ENCODE measurements around the gene FUT4.
A peak's percentile ranks its signal among the peaks of the same experiment; 100 is the strongest.
"Not testable (repeated sequence)": the region's sequence is repeated elsewhere in the genome, so short reads cannot be mapped to it uniquely, and the experiment has no call there.

Gene FUT4, protein sequence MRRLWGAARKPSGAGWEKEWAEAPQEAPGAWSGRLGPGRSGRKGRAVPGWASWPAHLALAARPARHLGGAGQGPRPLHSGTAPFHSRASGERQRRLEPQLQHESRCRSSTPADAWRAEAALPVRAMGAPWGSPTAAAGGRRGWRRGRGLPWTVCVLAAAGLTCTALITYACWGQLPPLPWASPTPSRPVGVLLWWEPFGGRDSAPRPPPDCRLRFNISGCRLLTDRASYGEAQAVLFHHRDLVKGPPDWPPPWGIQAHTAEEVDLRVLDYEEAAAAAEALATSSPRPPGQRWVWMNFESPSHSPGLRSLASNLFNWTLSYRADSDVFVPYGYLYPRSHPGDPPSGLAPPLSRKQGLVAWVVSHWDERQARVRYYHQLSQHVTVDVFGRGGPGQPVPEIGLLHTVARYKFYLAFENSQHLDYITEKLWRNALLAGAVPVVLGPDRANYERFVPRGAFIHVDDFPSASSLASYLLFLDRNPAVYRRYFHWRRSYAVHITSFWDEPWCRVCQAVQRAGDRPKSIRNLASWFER
- total RNA-seq = 27.4 to 121 (median 35.1) reads per million in 17 experiments

DNA sequence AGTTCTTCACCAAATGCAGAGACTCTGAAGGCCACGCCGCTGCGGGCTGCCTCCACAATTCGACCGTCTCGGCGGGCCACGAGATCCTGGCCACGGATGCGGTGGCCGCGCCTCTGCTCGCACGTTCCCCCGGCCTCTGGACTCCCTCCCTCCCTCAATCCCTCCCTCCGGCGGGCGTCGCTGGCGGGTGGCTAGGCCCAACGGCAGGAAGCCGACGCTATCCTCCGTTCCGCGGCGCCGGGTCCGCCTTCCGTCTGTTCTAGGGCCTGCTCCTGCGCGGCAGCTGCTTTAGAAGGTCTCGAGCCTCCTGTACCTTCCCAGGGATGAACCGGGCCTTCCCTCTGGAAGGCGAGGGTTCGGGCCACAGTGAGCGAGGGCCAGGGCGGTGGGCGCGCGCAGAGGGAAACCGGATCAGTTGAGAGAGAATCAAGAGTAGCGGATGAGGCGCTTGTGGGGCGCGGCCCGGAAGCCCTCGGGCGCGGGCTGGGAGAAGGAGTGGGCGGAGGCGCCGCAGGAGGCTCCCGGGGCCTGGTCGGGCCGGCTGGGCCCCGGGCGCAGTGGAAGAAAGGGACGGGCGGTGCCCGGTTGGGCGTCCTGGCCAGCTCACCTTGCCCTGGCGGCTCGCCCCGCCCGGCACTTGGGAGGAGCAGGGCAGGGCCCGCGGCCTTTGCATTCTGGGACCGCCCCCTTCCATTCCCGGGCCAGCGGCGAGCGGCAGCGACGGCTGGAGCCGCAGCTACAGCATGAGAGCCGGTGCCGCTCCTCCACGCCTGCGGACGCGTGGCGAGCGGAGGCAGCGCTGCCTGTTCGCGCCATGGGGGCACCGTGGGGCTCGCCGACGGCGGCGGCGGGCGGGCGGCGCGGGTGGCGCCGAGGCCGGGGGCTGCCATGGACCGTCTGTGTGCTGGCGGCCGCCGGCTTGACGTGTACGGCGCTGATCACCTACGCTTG, at the start of gene FUT4:
TSS of gene FUT4 (plus strand) at position 227 of the 951 bp plus-strand sequence. CDS start at position 440, 213 bp downstream.
- peak; percentile 86 to 95 (median 92) for DNase-seq

DNA sequence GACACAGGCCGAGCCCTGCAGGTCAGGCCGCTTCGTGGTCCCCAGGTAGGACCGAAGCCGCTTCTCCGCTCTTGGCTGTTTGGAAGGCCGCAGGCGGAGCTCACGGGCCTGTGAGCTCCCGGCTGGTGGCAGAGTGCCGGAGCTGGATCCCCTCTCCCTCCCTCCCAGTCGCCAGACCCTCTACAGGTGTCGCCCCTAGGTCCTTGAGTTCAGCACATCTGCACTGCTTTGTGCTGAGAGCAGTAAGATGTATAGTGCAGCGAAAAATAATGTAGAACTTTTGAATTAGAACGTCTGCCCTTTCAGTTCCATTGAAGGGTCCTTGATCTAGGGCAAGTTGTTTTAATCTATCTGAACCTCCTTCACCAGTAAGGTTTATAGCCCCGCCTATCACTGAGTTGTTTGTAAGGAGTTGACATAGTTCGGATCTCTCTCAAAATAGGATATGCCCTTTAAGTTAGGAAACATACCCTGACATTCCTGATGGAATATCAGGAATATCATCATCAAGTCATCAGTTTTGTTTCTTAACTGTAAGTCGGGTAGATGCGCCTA, 49.5 kb upstream of the FUT4 start:
- no peak for DNase-seq

DNA sequence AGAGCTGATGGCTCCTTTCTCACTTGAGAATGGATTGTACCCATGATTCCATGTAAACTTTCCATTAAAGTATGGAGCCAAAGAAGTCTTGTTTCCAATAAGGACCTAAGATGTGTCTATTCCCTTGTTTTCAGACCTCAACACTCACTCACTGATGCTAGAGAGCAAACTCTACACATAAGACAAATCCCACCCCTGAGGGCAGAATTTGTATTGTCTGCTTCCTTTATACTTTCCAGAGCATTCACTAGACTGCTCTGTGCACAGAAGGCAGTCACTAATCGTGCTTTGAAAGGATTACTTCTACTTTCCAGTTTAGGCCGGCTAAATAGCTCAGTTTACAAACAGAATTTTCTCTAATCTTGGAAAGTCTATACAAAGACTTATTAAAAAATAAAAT, 43.5 kb upstream of the FUT4 start:
- no peak for DNase-seq

DNA sequence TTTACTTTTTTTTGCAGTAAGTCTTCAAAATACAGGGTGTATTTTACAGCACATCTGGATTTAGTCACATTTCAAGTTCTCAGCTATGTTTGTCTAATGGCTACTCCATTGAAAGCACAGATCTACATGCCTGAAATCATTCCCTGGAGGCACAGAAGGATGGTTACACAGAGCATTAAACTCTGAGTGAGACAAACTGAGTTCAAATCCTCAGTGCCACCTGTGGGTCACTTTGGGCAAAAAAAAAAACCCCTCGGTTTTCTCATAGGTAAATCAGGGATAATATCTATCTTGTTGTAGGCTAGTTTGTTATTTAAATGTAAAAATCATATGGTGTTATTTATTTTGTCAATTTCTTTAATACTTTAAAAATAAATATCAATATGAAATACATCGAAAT, 42.2 kb upstream of the FUT4 start:
- no peak for DNase-seq

DNA sequence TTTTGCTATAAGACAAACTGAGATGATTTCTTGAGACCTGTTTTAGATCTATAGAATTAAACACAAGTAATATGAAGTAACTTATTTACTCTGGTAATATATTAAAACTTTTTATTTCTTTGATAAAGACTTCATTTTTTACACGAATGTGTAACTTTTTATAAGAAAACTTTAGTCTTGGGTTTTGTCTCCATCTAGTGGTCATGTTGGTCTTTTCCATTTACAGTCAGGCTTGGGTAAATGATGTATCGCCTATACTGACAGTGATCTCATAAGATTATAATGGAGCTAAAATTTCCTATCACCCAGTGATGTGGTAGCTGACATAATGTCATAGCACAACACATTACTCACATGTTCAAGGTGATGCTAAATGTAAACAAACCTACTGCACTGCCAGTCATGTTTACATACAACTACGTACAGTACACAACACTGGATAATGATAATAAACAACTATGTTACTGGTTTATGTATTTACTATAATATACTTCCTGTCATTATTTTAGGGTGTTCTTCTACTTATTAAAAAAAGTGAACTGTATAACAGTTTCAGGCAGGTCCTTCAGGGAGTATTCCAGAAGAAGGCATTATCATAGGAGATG, 38.9 kb upstream of the FUT4 start:
- peak; percentile 49 to 81 (median 73) for DNase-seq

DNA sequence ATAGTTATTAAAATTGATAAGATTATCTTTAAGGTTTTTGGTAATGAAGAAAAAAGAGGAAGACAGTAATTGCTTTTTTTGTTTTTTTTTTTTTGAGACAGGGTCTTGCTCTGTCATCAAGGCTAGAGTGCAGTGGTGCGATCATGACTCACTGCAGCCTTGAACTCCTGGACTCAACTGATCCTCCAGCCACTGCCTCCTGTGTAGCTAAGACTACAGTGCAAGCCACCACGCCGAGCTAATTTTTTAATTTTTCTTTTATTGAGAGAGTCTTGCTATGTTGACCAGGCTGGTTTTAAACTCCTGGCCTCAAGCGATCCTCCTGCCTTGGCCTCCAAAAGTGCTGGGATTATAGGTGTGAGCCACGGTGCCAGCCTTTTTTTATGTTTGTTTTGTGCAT, 37.2 kb upstream of the FUT4 start:
- not testable (repeated sequence) for DNase-seq

DNA sequence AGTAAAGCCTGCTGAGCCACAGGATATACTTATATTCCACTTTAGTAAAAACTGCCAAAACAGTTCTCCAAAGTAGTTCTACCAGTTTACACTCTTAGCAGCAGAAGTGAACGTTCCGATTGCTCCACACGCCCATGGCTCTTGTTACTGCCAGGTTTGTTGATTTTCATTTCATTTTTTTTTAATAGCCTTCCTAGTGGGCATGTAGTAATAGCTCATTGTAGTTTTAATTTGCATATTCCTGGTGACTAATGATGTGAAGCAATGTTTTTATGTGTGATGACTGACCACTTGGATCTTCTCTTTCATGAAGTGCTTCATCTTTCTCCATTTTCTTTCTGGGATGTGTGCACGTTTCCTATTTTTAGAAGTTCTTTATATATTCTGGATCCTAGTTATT, 36.2 kb upstream of the FUT4 start:
- no peak for DNase-seq

DNA sequence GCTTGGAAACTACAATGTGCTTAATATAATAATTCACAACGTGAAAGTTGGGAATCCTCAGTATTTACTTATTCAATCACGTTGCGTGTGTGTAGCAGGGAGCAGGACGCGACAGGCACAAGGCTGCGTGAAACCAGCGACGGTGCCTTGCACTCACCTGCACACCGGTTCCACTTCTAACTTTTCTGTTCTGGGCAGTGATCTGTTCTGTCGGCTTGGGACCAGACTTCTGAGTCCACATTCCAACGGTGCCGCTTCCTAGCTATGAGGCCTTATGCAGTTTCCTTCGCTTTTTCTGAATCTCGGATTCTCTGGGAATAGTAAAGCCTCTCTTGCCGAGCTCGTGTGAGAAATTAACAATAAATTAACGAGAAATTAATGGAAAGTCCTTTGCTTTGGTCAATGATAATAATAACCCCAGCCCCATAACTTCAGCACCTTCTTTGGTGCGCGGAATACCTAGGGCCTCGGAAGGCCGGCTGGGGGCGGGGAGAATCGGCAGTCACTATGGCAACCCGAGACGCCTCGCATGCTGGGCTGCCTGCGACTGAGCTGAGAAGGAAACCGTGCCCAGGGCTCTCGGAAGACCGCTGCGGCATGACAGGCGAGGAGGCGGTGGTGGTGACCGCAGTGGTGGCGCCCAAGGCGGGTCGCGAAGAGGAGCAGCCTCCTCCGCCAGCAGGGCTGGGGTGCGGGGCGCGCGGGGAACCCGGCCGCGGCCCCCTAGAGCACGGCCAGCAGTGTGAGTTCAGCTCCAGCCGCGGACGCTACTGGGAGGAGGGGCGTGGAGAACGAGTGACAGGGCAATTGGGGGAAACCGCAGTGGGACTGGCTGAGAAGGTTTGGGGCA, 31.6 kb upstream of the FUT4 start, which contains the start of gene C11orf97:
TSS of gene C11orf97 (plus strand) at position 530 of the 850 bp plus-strand sequence. CDS start at position 598, 68 bp downstream.
- DNase-seq = peak; percentile 39 to 77 (median 62)

DNA sequence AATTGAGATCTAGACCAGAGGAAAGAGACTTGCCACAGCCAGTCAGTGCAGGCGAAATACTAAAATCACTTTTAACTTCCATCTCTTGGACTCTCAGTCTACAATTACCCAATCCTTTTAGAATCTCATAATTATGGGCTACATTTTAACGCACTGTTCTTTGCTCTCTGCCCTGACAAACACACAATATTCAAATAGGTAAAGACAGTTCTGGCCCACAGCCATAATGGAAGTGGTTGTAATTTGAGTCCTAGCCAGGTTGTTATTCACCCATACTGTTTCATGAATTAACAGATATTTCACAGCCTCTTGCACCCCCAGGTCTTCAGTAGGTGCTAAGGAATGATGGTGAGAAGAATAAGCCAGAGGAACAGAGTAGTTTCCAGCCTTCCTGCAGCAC, 30.6 kb upstream of the FUT4 start:
- peak in 1 of 4 experiments; percentile 33 for DNase-seq

DNA sequence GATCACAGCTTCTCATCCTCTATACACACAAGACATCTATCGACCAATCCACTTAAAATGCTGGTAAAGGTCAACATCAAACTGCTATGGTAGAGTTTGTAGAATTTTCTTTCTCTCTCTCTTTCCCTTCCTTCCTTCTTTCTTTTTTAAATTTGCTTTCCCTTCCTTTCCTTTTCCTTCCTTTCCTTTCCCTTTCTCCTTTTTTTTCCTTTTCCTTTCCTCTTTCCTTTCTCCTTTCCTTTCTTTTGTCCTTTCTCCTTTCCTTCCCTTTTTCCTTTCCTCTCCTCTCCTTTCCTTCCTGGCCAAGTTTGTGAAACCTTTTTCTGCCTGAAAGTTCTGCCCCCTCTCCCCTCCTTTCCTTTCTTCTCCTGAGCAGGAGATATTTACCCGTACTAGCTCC, 28.3 kb upstream of the FUT4 start:
- DNase-seq = no peak

DNA sequence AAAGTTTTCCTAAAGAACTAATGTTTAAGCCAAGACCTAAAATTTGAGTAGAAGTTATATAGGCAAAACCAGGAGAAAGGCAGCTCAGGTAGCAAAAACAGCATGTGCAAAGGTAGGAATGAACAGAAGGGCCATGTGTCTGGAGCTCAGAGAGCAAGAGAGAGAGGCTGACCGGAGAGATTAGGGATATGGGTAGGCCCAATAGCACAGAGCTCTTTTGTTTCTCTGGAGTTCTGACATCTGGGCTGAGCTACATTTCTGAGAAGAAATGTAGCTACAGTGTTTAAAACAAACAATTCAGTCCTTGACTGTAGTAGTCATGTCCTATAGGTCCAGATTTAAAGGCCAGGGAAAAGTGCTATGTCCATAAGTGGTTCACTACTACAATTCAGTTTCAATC, 27.0 kb upstream of the FUT4 start:
- DNase-seq = no peak

DNA sequence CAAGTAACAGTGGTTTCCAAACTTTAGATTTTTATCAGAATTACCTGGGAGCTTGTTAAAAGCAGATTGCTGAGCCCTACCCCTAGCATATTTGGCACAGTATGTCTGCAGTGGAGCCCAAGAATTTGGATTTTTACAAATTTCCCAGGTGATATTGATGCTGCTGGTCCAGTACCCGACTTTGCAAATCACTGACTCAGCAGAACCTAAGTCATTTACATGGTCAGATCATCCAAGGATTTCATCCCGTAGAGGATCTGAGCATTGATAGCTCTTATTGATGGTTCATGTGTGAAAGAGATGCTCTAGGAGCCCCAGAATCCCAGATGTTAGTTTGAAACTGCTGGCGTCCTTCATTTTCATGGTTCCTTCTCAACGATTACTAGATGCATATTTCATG, 25.4 kb upstream of the FUT4 start:
- no peak for DNase-seq

DNA sequence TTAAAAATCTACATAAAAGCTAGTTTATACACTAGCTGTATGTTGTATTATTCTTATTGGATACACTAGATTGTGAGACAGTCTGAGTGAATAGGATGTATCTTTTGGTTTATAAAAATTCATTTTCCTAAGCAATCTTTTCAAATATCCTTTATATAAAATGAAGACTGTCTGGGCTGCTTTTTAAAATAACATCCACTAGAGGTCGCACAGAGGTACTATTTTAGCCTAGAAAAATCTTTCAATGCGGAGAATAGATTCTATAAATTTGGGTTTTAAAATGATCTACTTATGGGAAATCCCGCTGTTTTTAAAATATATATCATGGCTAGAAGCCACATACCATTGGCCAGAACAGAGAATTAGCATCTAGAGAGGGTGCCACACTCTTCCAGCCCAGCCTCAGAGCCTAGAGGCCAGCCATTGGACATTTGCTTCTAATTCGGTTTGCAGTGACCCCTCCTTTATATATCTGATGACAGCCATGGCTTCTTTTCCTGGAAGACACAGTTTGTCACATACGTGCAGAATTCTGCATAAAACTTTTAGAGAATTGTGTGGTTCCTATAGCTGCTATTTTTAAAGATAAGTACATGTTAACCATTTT, 24.1 kb upstream of the FUT4 start:
- peak; percentile 51 to 79 (median 67) for DNase-seq

DNA sequence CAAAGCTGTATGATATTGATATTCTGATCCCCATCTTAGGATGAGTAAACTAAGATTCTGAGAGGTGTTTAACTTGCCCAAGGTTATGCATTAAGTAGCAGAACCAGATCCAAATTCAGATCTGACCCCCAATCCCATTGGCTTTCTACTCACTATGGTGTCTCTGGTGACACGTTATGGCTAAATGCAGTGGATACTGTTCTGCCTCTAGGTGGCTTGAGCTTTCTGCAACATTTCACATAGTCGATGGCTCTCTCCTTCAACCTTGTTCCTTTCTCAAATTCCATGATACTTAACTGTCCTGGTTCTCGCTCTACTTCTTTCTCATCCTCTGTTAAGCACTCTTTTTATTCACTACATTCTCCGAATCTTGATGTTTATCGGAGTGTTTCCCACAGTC, 22.0 kb upstream of the FUT4 start:
- DNase-seq = peak; percentile 29 to 60 (median 50)

DNA sequence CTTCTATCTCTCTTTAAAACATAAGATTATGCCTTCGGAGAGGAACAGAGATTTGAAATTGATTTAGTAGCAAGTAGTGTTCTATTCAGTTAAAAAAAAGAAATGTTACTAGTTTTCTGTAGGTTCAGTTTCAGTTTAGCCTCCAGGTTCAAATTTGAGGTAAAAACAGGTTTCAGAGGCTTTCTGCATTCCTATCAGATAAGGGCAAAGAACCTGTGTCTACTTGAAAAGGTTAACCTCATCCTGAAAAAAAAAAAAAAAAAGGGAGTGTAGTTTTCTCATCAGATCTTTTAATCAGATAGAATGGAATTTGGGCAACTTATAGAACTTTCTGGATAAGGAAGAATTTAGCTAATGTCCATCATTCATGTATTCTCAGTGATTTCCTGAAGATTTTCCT, 19.4 kb upstream of the FUT4 start:
- DNase-seq = no peak

DNA sequence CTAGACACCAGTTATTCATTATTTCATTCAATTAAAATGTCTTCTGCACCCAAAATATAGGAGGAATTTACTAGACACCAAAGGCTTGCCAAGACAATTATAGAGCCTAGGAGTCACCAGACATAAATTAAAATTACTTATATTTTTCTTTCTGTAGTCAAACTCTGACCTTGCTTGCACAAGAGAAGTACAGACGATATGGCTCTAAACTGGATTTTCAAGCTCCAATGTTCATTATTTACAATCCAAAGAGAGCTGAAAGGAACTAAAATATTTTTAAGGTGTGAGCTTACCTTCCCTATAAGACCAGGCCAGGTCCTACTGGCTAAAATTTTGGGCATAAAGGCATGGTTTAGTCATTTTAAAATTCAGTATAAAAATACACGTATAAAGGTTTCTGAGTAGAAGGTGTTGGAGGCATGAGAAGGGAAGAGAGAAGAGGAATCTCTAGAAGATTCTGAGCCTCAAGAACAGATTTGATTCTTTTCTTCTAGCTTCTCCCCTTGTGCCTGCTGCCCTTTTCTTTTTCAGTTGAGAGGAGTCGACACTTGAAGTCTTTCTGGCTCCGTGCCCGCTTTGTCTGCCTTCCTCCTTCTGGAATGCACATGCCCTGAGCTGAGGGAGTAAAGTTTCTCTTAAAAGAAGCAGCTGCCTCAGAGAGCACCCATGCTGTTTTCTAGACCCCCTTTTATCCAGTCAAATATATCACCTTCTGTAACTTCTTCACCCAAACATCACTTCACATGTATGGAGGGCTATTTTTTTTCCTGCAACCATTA, 18.0 kb upstream of the FUT4 start:
- DNase-seq = peak; percentile 81 to 94 (median 87)

DNA sequence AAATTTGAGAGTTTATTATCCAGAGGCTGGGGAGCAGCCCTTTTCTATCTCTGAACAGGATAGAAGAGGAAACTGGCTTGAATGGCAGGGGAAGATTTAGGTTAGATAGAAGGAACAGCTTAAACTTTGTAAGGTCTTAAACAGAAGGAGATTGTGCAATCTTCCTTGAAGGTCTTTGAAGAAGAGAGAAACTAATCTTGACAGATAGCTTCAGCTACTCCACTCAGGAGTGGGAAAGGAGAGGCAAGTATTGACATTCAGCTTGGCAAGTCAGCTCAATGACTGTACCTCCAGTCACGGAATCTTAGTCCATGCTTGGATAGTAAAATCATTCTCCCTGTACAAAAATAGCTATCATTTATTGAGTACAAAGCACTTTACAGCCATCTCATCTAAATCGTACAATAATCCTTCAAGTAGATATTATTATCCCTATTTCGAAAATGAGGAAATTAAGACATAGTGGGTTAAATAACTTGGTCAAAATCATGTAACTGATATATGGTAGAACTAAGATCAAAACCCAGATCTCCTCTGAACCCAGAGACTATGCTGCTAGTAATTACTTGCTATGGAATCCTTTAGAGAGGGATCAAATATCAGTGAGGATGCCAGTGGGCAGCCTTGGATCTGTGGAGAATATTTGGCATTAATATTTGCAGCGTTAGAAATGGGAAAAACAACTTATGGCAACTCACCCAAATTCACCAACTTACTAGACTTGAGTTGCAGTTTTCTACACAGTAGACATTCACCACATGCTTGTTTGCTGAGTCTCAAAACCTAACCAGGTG, 16.9 kb upstream of the FUT4 start:
- peak in 2 of 4 experiments; percentile 36 to 59 for DNase-seq

DNA sequence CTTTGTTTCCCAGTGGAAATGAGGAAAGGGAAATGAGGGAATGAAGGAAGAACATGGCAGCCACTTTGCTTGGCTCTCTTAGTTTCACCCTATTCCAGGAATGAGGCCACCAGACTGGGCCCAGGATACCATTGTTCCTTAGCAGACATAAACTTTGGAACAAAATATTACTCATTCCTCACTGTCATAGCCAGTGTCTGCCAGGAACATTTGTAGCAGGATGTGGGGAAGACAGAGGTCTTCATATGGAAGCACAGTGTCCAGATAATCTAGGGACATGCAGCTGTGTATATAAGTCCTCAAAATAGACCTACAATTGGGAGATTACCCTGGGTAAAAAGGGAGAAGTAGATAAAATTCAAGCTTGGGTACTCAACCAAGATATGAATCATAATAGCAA, 15.2 kb upstream of the FUT4 start:
- no peak for DNase-seq

DNA sequence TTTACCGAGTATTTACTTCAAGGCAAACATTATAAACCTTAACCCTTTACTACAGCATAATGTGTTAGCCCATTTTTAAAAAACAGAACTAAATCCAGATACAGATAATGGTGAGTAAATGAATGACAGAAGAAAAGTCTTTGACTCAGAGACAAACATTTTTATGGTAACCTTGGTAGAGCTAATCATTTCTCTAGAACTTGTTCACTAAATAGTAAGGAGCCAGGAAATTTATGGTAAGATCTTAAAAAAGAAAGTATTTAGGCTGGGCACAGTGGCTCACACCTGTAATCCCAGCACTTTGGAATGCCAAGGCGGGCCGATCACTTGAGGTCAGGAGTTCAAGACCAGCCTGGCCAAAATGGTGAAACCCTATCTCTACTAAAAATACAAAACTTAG, 11.5 kb upstream of the FUT4 start:
- no peak for DNase-seq
